ENCODE data around the gene ZNF324.
"Not testable (repeated sequence)": the region's sequence is repeated elsewhere in the genome, so short reads cannot be mapped to it uniquely, and the experiment has no call there.

Gene ZNF324

DNA sequence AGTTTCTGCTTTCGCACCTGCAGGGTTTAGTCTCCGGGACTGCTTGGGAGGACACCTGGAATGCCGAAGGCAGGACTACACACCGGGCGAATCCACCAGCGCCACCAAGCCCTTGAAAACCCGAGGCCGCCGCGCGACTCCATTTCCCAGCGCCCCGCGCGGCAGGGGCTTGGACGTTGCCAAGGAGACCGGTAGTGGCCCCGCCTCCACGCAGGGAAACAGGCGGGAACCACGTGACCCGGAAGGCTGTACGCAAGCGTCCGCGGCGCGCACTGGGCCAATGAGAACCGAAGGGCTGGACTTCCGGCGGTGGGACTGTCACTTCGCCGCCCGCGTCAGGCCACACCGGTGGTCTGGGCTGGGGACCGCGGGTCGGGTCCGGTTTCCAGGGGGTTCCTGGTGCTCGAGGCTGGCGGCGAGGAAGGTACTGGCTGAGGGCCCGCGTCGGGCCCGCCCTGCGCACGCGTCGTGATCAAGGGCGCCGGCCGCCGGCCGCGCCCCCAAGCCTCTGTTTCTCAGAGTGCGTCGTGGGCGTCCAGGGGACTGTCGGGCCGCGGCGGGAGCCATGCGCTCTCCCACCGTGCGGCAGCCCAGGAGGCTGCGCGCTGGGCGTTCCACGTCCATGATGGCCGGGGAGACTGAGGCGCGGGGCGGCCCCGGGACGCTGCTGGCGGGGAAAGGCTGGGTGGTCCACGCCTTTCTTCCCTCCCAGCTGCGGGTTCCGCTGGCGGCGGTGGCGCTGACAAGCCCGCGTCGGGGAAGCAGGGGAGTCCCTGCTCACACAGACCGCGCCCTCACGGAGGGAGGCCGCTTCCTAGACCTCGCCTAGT is at the start of gene ZNF324:
TSS of gene ZNF324 (plus strand) at position 321 of the 830 bp plus-strand sequence. CDS start 2,106 bp downstream, outside the sequence.
- peak; percentile 76 for DNase-seq (ENCODE audit: low read depth)
- H3K4me3 ChIP-seq (ENCODE audit: low read depth, low read length) = peak within 1 kb of the TSS; percentile 92

DNA sequence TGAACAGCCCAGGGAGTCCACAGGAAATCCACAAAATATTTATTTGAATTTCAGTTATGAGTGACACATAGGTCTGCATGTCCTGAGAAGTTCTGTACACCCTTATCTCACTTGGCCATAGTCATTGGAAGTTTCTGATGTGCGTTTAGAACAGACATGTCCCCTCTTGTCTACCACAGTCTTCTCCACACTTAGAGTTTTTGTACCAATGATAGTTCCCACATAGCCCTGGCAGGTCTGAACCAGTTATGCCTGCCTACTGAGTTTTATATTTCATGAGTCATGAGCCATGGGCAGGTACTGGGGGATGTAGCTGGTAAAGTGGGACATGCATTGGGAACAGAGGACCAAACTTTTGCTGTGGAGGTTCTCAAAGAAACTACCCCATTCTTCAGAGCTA is 38.3 kb upstream of the ZNF324 start:
- H3K4me3 ChIP-seq (ENCODE audit: low read depth, low read length) = no peak overlapping the region
- no peak for DNase-seq (ENCODE audit: low read depth)

DNA sequence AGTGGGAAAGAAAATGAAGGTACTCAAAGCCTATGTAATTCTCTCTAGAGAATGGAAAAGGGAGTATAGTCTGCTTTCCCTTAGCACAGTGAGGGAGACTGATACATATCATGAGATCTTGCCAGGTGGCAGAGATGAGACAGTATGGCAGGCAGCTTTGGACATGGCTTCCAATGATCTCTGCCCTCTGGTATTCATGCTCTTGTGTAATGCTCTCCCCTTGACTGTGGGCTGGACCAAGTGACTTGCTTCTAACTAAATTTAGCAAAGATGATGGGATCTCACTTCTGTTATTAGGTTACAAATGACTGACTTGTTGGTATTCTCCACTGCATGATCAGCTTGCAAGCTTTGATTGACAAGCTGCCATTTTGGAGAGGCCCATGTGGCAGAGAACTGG is 37.1 kb upstream of the ZNF324 start:
- no peak for DNase-seq (ENCODE audit: low read depth)
- no peak overlapping the region for H3K4me3 ChIP-seq (ENCODE audit: low read depth, low read length)

DNA sequence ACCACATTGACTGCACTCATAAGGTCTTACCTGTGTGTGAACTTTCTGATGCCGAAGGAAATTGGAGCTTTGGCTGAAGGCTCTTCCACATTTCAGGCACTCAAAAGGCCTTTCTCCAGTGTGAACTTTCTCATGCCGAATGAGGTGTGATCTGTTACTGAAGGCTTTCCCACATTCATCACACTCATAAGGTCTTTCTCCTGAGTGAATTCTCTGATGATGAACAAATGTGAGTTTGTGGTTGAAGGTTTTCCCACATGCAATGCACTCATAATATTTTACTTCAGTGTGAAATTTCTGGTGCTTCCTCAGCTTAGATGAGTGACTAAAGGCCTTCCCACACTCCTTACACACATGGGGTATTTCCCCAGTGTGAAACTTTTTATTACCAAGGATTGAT is 32.7 kb upstream of the ZNF324 start:
- H3K4me3 ChIP-seq (ENCODE audit: low read depth, low read length) = no peak overlapping the region
- no peak for DNase-seq (ENCODE audit: low read depth)

DNA sequence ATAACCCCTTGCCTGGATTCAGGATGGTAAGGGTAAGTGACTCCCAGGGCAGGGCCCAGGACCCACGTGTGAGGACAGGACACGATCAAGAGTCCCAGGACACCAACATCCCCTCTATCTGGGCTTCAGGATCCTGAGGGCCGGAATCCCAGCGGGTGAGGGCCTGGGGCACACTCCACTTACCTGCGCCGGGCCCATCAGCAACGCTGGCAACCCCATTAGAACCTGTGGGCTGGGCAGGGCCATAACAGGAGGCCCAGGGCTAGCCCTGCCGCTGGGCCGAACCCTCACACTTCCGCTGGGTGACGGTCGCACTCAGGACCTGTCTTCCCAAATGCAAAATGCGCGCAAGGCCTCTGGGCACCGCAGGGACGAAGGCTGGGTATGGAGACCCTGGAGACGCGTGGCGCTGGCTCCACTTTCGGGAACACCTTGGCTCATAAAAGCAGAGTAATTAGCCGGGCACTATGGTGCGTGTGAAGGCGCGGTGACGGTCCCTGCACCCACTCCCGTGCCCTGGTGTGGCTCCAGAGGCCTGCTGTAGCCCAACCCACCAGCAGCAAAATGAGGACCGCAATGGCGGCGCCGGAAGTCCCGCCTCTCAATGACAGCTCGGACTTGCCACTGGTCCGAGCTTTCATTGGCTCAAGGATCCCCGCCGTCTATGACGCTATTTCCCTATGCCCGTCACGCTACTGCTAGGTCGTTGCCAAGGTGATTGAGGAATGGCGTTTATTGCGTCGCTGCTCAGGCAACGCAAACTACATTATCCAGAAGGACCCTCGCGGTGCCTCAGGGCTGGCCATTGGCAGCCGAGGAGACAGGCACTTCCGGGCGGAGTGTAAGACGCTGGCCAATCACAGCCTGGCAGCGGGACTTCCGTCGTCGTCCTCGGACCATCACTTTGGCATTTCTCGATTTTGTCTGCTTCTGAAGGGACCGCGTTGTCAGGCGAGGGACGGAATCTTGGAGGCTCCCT is 27.0 kb upstream of the ZNF324 start, which contains the start of gene ZNF132:
TSS of gene ZNF132 (minus strand) at position 578 of the 979 bp plus-strand sequence. CDS start at position 246, 332 bp downstream.
- peak within 1 kb of the TSS; percentile 95 for H3K4me3 ChIP-seq (ENCODE audit: low read depth, low read length)
- peak; percentile 99 for DNase-seq (ENCODE audit: low read depth)

DNA sequence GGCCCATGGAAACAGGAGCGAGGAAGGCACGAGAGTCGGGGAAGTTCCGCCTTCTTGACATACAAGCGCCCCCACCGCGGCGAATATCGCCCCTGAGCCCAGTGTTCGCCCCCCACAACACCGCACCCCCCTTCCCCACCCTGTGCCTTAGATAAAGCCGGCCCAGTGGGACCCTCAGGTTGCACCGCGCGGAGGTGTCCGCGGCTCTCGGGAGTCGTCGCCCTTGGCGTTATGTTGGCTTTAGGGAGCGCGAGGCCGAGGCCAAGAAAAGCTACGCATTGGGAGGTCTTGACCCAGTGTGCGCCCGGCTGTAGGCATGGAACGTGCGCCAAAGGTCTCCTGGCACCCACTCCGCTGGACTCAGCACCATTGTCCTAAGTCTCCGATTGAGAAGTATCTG is 26.3 kb upstream of the ZNF324 start:
- no peak for DNase-seq (ENCODE audit: low read depth)
- H3K4me3 ChIP-seq (ENCODE audit: low read depth, low read length) = peak overlapping the region; percentile 95

DNA sequence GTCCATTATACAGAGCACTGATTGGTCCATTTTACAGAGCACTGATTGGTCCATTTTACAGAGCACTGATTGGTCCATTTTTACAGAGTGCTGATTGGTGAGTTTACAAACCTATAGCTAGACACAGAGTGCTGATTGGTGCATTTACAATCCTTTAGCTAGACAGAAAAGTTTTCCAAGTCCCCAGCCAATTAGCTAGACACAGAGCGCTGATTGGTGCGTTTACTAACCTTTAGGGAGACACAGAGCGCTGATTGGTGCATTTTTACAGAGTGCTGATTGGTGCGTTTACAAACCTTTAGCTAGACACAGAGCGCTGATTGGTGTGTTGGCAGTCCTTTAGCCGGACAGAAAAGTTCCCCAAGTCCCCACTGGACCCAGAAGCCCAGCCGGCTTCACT is 23.9 kb upstream of the ZNF324 start:
- not testable (repeated sequence) for DNase-seq (ENCODE audit: low read depth); H3K4me3 ChIP-seq (ENCODE audit: low read depth, low read length)

DNA sequence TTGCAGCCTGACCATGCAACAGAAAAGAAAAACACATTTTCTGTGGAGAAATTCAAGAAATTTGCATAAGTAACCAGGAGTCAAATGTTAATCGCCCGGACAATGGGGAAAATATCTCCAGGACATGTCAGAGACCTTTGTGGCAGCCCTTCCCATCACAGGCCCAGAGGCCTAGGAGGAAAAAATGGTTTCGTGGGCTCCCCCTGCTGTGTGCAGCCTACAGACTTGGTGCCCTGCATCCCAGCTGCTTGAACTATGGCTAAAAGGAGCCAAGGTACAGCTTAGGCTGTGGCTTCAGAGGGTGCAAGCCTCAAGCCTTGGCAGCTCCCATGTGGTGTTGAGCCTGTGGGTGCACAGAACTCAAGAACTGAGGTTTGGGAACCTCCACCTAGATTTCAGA is 18.0 kb upstream of the ZNF324 start:
- not testable (repeated sequence) for H3K4me3 ChIP-seq (ENCODE audit: low read depth, low read length); DNase-seq (ENCODE audit: low read depth)

DNA sequence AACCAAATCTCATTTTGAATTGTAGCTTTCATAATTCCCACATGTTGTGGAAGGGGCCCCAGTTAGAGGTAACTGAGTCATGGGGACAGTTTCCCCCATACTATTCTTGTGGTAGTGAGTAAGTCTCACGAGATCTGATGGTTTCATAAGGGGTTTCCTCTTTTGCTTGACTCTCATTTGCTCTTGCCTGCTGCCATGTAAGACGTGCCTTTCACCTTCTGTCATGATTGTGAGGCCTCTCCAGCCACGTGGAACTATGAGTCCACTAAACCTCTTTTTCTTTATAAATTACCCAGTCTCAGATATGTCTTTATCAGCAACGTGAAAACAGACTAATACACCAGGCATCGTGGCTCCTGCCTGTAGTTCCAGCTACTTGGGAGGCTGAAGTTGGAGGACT is 16.9 kb upstream of the ZNF324 start:
- H3K4me3 ChIP-seq (ENCODE audit: low read depth, low read length); DNase-seq (ENCODE audit: low read depth): not testable (repeated sequence)

DNA sequence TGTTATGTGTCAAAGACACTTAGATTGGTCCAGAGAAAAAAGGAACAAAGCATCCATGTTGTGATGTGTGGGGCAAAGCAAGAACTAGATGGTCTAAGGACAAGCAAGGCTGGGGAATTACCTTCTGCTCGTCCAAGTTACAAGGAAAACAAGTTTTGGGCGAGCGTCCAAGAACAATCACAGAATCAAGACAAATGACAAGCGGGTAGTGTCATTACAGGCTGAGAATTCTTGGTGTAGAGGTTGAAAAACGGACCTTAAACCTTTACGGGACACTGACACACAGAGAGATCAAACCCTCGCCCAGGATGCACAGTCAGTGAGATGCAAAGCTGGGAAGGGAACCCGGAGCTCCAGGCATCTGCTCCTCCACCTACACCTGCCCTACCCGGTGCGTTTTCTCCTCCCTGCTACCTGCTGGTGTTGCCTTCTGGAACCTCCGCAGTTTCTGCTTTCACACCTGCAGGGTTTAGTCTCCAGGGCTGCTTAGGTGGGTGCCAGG is 16.0 kb upstream of the ZNF324 start:
- no peak for DNase-seq (ENCODE audit: low read depth)
- H3K4me3 ChIP-seq (ENCODE audit: low read depth, low read length) = peak overlapping the region; percentile 78

DNA sequence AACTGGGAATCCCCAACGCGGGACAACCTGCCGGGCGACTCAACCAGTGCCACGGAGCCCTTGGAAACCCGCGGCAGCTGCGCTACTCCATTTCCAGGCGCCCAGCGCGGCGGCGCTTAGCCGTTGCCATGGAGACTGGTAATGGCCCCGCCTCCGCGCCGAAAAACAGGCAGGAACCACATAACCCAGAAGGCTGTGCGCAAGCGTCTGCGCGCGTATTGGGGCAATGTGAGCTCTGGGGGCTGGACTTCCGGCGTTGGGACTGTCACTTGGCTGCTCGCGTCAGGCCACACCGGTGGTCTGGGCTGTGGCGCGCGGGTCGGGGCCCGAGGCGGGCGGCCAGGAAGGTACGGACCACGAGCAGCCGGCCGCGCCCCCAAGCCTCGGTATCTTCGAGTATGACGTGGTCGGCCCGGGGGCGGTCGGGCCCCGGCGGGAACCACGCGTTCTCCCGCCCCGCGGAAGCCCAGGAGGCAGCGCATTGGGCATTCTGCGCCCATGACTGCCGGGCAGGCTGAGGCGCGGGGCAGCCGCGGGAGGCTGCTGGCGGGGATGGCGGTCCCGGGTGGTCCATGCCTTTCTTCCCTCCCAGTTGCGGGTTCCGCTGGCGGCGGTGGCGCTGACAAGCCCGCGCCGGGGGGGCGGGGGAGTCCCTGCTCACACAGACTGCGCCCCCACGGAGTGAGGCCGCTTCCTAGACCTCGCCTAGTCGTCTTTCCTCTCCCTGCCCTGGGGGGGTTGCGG is 15.3 kb upstream of the ZNF324 start, which contains the start of gene ZNF324B:
TSS of gene ZNF324B (plus strand) at position 265 of the 744 bp plus-strand sequence. CDS start 2,080 bp downstream, outside the sequence.
- H3K4me3 ChIP-seq (ENCODE audit: low read depth, low read length) = peak within 1 kb of the TSS; percentile 78
- peak; percentile 72 for DNase-seq (ENCODE audit: low read depth)

DNA sequence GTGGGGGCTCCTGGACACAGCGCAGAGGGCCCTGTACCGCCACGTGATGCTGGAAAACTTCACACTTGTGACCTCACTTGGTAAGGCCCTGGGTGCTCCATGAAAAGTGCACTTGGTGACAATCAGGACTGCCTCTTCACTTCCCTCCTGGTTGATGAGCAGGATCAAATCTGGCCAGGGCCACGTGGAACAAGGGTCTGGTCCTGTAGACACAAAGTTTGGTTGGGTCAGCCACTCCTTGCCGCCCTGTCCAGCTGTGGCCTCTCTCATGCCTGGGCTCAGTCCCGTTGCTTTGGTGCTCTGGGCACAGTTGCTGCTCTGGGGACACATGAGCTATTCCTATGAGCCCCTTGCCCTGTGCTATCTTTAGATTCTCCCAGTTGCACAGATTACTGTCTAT is 13.1 kb upstream of the ZNF324 start:
- no peak overlapping the region for H3K4me3 ChIP-seq (ENCODE audit: low read depth, low read length)
- DNase-seq (ENCODE audit: low read depth) = no peak

DNA sequence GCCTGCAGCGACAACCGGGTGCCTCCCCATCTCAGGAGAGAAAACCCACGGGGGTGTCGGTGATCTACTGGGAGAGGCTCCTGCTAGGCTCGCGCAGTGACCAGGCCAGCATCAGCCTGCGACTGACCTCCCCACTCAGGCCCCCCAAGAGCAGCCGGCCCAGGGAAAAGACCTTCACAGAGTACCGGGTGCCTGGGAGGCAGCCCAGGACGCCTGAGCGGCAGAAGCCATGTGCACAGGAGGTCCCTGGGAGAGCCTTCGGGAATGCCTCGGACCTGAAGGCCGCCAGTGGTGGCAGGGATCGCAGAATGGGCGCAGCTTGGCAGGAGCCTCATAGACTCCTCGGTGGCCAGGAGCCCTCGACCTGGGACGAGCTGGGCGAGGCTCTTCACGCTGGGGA is 11.6 kb upstream of the ZNF324 start:
- H3K4me3 ChIP-seq (ENCODE audit: low read depth, low read length) = no peak overlapping the region
- no peak for DNase-seq (ENCODE audit: low read depth)

DNA sequence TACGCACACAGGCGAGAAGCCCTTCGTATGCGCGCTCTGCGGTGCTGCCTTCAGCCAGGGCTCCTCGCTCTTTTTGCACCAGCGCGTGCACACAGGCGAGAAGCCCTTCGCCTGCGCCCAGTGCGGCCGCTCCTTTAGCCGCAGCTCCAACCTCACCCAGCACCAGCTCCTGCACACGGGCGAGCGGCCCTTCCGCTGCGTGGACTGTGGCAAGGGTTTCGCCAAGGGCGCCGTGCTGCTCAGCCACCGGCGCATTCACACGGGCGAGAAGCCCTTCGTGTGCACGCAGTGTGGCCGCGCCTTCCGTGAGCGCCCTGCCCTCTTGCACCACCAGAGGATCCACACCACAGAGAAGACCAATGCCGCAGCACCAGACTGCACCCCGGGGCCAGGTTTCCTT is 10.8 kb upstream of the ZNF324 start:
- H3K4me3 ChIP-seq (ENCODE audit: low read depth, low read length) = no peak overlapping the region
- no peak for DNase-seq (ENCODE audit: low read depth)

DNA sequence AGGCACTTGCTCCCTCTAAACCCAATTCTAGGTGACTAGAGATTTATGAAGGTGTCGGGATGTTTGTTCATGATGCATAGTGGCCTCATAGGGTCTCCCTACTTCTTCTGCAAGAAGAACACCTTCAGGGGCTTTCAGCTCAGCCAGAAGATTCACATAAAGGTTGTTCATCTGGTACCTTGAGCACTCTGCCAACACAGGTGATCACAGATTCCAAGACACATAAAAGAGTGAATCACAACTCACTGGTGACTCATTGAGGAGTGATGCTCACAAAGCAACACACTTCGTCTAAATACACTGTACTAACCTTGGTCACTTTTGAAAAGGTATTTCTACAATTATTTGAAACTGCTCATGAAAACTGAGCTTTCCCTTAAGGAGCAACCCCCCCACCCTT is 6.8 kb upstream of the ZNF324 start:
- DNase-seq (ENCODE audit: low read depth) = no peak
- H3K4me3 ChIP-seq (ENCODE audit: low read depth, low read length) = no peak overlapping the region

DNA sequence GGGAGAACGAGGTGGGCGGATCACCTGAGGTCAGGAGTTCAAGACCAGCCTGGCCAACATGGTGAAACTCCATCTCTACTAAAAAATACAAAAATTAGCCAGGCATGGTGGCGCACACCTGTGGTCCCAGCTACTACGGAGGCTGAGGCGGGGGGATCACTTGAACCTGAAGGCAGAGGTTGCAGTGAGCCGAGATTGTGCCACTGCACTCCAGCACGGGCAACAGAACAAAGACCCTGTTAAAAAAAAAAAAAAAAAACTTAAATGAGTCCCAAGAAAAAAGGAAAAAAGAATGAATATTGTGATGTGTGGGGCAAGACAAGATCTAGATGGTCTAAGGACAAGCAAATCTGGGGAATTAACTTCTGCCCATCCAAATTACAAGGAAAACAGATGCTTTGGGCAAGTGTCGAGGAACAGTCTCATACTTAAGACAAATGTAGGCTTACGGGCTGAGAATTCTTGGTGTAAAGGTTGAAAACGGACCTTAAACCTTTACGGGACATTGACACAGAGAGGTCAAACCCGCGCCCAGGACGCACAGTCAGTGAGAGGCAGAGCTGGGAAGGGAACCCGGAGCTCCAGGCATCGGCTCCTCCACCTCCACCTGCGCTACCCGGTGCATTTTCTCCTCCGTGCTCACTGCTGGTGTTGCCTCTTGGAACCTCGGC is 656 bp upstream of the ZNF324 start:
- peak overlapping the region; percentile 92 for H3K4me3 ChIP-seq (ENCODE audit: low read depth, low read length)

DNA sequence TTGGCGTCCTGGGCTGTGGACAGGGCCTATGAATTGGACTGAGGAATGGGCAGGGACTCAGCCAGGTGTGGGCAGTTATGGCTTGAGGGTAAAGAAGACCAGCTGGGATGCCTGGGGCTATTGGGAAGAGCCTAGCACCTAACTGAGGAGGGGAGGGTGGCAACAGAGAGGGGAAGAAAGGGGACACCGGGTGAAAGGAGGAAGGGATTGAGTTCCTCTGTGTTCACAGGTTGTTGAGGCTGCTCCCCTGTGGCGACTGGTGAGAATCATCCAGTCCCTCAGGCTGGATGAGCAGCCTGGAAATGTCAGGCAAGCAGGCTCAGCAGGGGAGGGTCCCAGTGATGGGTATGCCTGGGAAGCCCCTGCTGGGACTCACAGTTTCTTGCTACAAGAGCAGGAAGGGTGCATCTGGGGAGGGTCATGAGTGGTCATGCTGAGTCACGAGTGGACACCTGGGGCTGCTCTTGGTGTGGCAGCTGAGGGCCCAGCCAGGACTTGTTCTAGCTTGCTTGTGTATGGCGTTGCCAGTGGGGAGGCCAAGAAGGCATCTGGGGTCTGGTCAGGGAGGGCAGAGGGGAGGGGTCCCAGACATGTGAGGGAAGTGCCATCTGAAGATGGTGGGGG is 1.4 kb downstream of the ZNF324 start:
- DNase-seq (ENCODE audit: low read depth) = no peak
- H3K4me3 ChIP-seq (ENCODE audit: low read depth, low read length) = peak overlapping the region; percentile 11

More for the DNA sequence above, 656 bp upstream of the ZNF324 start:
- no peak for DNase-seq (ENCODE audit: low read depth)
